Peyer's patch (tissue), 4 donors: Measurements from ENCODE around the gene BTBD17.

Experiments
- CTCF ChIP-seq, 6 experiments: fragments of 450-650 bp in 4 of 6; fragments of 200-600 bp in 2 of 6; sonication (generic) in 1 of 6; IDR thresholded peaks; one replicate each; pipeline ENCODE4 v1.5.1; 2017 to 2019; ENCODE audit warnings: antibody characterized with exemption in 6 of 6, mild to moderate bottlenecking in 3 of 6, moderate library complexity in 1 of 6
- POLR2A ChIP-seq, 2 donors: fragments of 450-650 bp; IDR thresholded peaks; one replicate each; pipeline ENCODE4 v1.5.1; 2017; ENCODE audit warnings: antibody characterized with exemption in 2 of 2, mild to moderate bottlenecking in 2 of 2, moderate library complexity in 2 of 2

GRCh38 chr17:74356646-74357465 is 4.8 kb downstream of the BTBD17 start:
- TF ChIP-seq CTCF (IDR thresholded peaks at IDR 0.05) (no peak), POLR2A (IDR thresholded peaks at IDR 0.05) (no peak)
